HG03521 (cell line): ENCODE data around the gene EIF3L.

Experiments
- ATAC-seq: cut with Tn5 transposase; IDR thresholded peaks from one replicate; pipeline ENCODE4 v1.9.1; 2021; ENCODE audit warnings: mild to moderate bottlenecking, moderate library complexity; ENCODE audit not compliant: unreplicated experiment

EIF3L gene

GRCh38 chr22:37926358-37926757 is 77.1 kb downstream of the EIF3L start:
- ATAC-seq, result no peak

- no peak for ATAC-seq
These were observed 77.8 kb downstream of the EIF3L start for GRCh38 chr22:37926771-37927636.

GRCh38 chr22:37927637-37927936 is 78.4 kb downstream of the EIF3L start:
- no peak for ATAC-seq

GRCh38 chr22:37929390-37929789 is 80.2 kb downstream of the EIF3L start:
- ATAC-seq, result no peak

GRCh38 chr22:37930270-37930951 is 81.2 kb downstream of the EIF3L start:
- ATAC-seq, result no peak

GRCh38 chr22:37930952-37931440 is 81.8 kb downstream of the EIF3L start:
- no peak for ATAC-seq

- no peak for ATAC-seq
These were observed 82.7 kb downstream of the EIF3L start for GRCh38 chr22:37931893-37932389.

GRCh38 chr22:37932401-37932800 is 83.2 kb downstream of the EIF3L start:
- no peak for ATAC-seq

- ATAC-seq, result no peak
These were observed 83.8 kb downstream of the EIF3L start for GRCh38 chr22:37932821-37933578.

GRCh38 chr22:37933711-37934376 is 84.6 kb downstream of the EIF3L start:
- peak; percentile 57 for ATAC-seq
